Measurements from ENCODE around the gene VTN. TPM values are rescaled to one million over a fixed set of nuclear protein-coding genes. Genes with fewer than 3 reads are reported as not detected.
"Not testable (repeated sequence)": the region's sequence is repeated elsewhere in the genome, so short reads cannot be mapped to it uniquely, and the experiment has no call there.

The VTN gene
- total and polyA plus RNA-seq, 3 experiments from 2014 or later = 0.18 to 0.57 TPM; not detected in 1

- Histone ChIP-seq H3K27ac (ENCODE audit: low read depth, low read length) (no peak overlapping the region), H3K9me3 (ENCODE audit: low read length) (no peaks in the 10 kb centered on the region), H3K27me3 (ENCODE audit: insufficient read depth, low read length, poor library complexity, severe bottlenecking) (no peaks in the 10 kb centered on the region), H3K4me1 (ENCODE audit: insufficient read depth, low read length) (no peaks in the 10 kb centered on the region), H3K4me3 (ENCODE audit: low read length) (no peak overlapping the region), H3K36me3 (ENCODE audit: insufficient read depth, low read length) (peaks cover 39% of the 10 kb centered on the region)
- Mint-ChIP-seq H3K27ac (no peak overlapping the region), H3K4me3 (no peak overlapping the region), H3K4me1 (no peaks in the 10 kb centered on the region), H3K9me3 (no peaks in the 10 kb centered on the region), H3K36me3 (peaks cover 0 to 93% (median 7%) of the 10 kb centered on the region in 3 donors), H3K27me3 (no peaks in the 10 kb centered on the region)
- POLR2A ChIA-PET = no interaction called here
- CTCF ChIA-PET = interaction anchor here (1.4 kb wide), 1 partner anchor 9 kb away, joined by 4 read pairs; the partner anchor contains the start of genes IFT20 and TNFAIP1
- DNase-seq = no peak
Observed at GRCh38 chr17:28344435-28344901, 25.6 kb downstream of the VTN start.

GRCh38 chr17:28344011-28344410, 26.1 kb downstream of the VTN start:
- Mint-ChIP-seq H3K27ac (peak overlapping the region in 1 of 8 donors; percentile 42), H3K9me3 (no peaks in the 10 kb centered on the region), H3K27me3 (no peaks in the 10 kb centered on the region), H3K4me3 (no peak overlapping the region), H3K4me1 (no peaks in the 10 kb centered on the region), H3K36me3 (peaks cover 0 to 94% (median 7%) of the 10 kb centered on the region in 3 donors)
- no peak overlapping the region for H3K4me3 ChIP-seq (ENCODE audit: low read length)
- no peaks in the 10 kb centered on the region for H3K27me3 ChIP-seq (ENCODE audit: insufficient read depth, low read length, poor library complexity, severe bottlenecking)
- H3K4me1 ChIP-seq (ENCODE audit: insufficient read depth, low read length) = no peaks in the 10 kb centered on the region
- ChIA-PET CTCF (no interaction called here), POLR2A (no interaction called here)
- no peak overlapping the region for H3K27ac ChIP-seq (ENCODE audit: low read depth, low read length)
- no peaks in the 10 kb centered on the region for H3K9me3 ChIP-seq (ENCODE audit: low read length)
- no peak for DNase-seq
- peaks cover 38% of the 10 kb centered on the region for H3K36me3 ChIP-seq (ENCODE audit: insufficient read depth, low read length)

- no peaks in the 10 kb centered on the region for H3K9me3 Mint-ChIP-seq
- Histone ChIP-seq H3K27ac (ENCODE audit: low read depth, low read length) (no peak overlapping the region), H3K36me3 (ENCODE audit: insufficient read depth, low read length) (peaks cover 38% of the 10 kb centered on the region), H3K4me1 (ENCODE audit: insufficient read depth, low read length) (no peaks in the 10 kb centered on the region), H3K27me3 (ENCODE audit: insufficient read depth, low read length, poor library complexity, severe bottlenecking) (no peaks in the 10 kb centered on the region), H3K4me3 (ENCODE audit: low read length) (no peak overlapping the region), H3K9me3 (ENCODE audit: low read length) (no peaks in the 10 kb centered on the region)
- CTCF ChIA-PET = no interaction called here
- POLR2A ChIA-PET = no interaction called here
- H3K27ac Mint-ChIP-seq = peak overlapping the region in 2 of 8 donors; percentile 26 to 42
- DNase-seq = no peak
- H3K4me3 Mint-ChIP-seq = no peak overlapping the region
- H3K4me1 Mint-ChIP-seq = peaks cover 0 to under 1% (median 0%) of the 10 kb centered on the region in 3 donors
- no peaks in the 10 kb centered on the region for H3K27me3 Mint-ChIP-seq
- peaks cover 0 to 90% (median 7%) of the 10 kb centered on the region in 3 donors for H3K36me3 Mint-ChIP-seq
Observed at GRCh38 chr17:28343491-28343932, 26.6 kb downstream of the VTN start.

- H3K27me3 Mint-ChIP-seq = no peaks in the 10 kb centered on the region
- no peak overlapping the region for H3K4me3 ChIP-seq (ENCODE audit: low read length)
- H3K27ac Mint-ChIP-seq = peak overlapping the region in 1 of 8 donors; percentile 56
- H3K4me3 Mint-ChIP-seq = no peak overlapping the region
- peaks cover 29% of the 10 kb centered on the region for H3K36me3 ChIP-seq (ENCODE audit: insufficient read depth, low read length)
- POLR2A ChIA-PET = interaction anchor here (0.6 kb wide), 1 partner anchor 10 kb away, joined by 5 read pairs; no protein-coding TSS in a partner anchor
- peaks cover 6 to 9% (median 6%) of the 10 kb centered on the region in 3 donors for H3K4me1 Mint-ChIP-seq
- H3K27ac ChIP-seq (ENCODE audit: low read depth, low read length) = no peak overlapping the region
- no peaks in the 10 kb centered on the region for H3K9me3 Mint-ChIP-seq
- peaks cover 5% of the 10 kb centered on the region for H3K4me1 ChIP-seq (ENCODE audit: insufficient read depth, low read length)
- H3K27me3 ChIP-seq (ENCODE audit: insufficient read depth, low read length, poor library complexity, severe bottlenecking) = no peaks in the 10 kb centered on the region
- H3K36me3 Mint-ChIP-seq = peaks cover 0 to 83% (median 7%) of the 10 kb centered on the region in 3 donors
- CTCF ChIA-PET = no interaction called here
- no peaks in the 10 kb centered on the region for H3K9me3 ChIP-seq (ENCODE audit: low read length)
- DNase-seq = no peak
Observed at GRCh38 chr17:28342313-28342712, 27.8 kb downstream of the VTN start.

- H3K27me3 Mint-ChIP-seq = no peaks in the 10 kb centered on the region
- no peak overlapping the region for H3K4me3 Mint-ChIP-seq
- ChIA-PET POLR2A (no interaction called here), CTCF (no interaction called here)
- peaks cover 0 to 75% (median 6%) of the 10 kb centered on the region in 3 donors for H3K36me3 Mint-ChIP-seq
- no peak for DNase-seq
- H3K4me1 Mint-ChIP-seq = peaks cover 12 to 17% (median 14%) of the 10 kb centered on the region in 3 donors
- H3K27ac ChIP-seq (ENCODE audit: low read depth, low read length) = no peak overlapping the region
- H3K27ac Mint-ChIP-seq = no peak overlapping the region
- peaks cover 13% of the 10 kb centered on the region for H3K4me1 ChIP-seq (ENCODE audit: insufficient read depth, low read length)
- H3K4me3 ChIP-seq (ENCODE audit: low read length) = no peak overlapping the region
- no peaks in the 10 kb centered on the region for H3K9me3 ChIP-seq (ENCODE audit: low read length)
- no peaks in the 10 kb centered on the region for H3K27me3 ChIP-seq (ENCODE audit: insufficient read depth, low read length, poor library complexity, severe bottlenecking)
- H3K36me3 ChIP-seq (ENCODE audit: insufficient read depth, low read length) = peaks cover 23% of the 10 kb centered on the region
- H3K9me3 Mint-ChIP-seq = no peaks in the 10 kb centered on the region
Observed at GRCh38 chr17:28341516-28341915, 28.6 kb downstream of the VTN start.

GRCh38 chr17:28340374-28340773, 29.7 kb downstream of the VTN start:
- no peaks in the 10 kb centered on the region for H3K27me3 Mint-ChIP-seq

GRCh38 chr17:28339431-28339830, 30.7 kb downstream of the VTN start:
- no peak for DNase-seq
- Mint-ChIP-seq H3K36me3 (peaks cover 0 to 63% (median 6%) of the 10 kb centered on the region in 3 donors), H3K27ac (peak overlapping the region in 1 of 8 donors; percentile 15), H3K9me3 (no peaks in the 10 kb centered on the region), H3K27me3 (no peaks in the 10 kb centered on the region), H3K4me3 (no peak overlapping the region), H3K4me1 (peaks cover 27 to 36% (median 28%) of the 10 kb centered on the region in 3 donors)
- H3K4me3 ChIP-seq (ENCODE audit: low read length) = no peak overlapping the region
- no peaks in the 10 kb centered on the region for H3K9me3 ChIP-seq (ENCODE audit: low read length)
- POLR2A ChIA-PET = interaction anchor here (0.6 kb wide), 1 partner anchor 99 kb away, joined by 4 read pairs; no protein-coding TSS in a partner anchor
- CTCF ChIA-PET = no interaction called here
- H3K36me3 ChIP-seq (ENCODE audit: insufficient read depth, low read length) = peaks cover 15% of the 10 kb centered on the region
- H3K4me1 ChIP-seq (ENCODE audit: insufficient read depth, low read length) = peaks cover 24% of the 10 kb centered on the region
- H3K27me3 ChIP-seq (ENCODE audit: insufficient read depth, low read length, poor library complexity, severe bottlenecking) = no peaks in the 10 kb centered on the region
- no peak overlapping the region for H3K27ac ChIP-seq (ENCODE audit: low read depth, low read length)

More at GRCh38 chr17:28340374-28340773, 29.7 kb downstream of the VTN start:
- Mint-ChIP-seq H3K4me3 (no peak overlapping the region), H3K27ac (peak overlapping the region in 2 of 8 donors; percentile 20 to 75), H3K9me3 (no peaks in the 10 kb centered on the region), H3K36me3 (peaks cover 0 to 65% (median 6%) of the 10 kb centered on the region in 3 donors), H3K4me1 (peaks cover 18 to 26% (median 19%) of the 10 kb centered on the region in 3 donors)
- H3K9me3 ChIP-seq (ENCODE audit: low read length) = no peaks in the 10 kb centered on the region
- peaks cover 19% of the 10 kb centered on the region for H3K4me1 ChIP-seq (ENCODE audit: insufficient read depth, low read length)
- H3K4me3 ChIP-seq (ENCODE audit: low read length) = no peak overlapping the region
- no peak overlapping the region for H3K27ac ChIP-seq (ENCODE audit: low read depth, low read length)
- ChIA-PET CTCF (no interaction called here), POLR2A (no interaction called here)
- no peak for DNase-seq
- H3K27me3 ChIP-seq (ENCODE audit: insufficient read depth, low read length, poor library complexity, severe bottlenecking) = no peaks in the 10 kb centered on the region
- peaks cover 15% of the 10 kb centered on the region for H3K36me3 ChIP-seq (ENCODE audit: insufficient read depth, low read length)

GRCh38 chr17:28338769-28339212, 31.3 kb downstream of the VTN start:
- CTCF ChIA-PET; DNase-seq; H3K27me3 Mint-ChIP-seq; H3K9me3 ChIP-seq (ENCODE audit: low read length); H3K27ac ChIP-seq (ENCODE audit: low read depth, low read length); H3K4me3 ChIP-seq (ENCODE audit: low read length); H3K27me3 ChIP-seq (ENCODE audit: insufficient read depth, low read length, poor library complexity, severe bottlenecking); H3K9me3 Mint-ChIP-seq: not testable (repeated sequence)
- peak overlapping the region in 4 of 8 donors; percentile 45 to 71 (median 48) for H3K27ac Mint-ChIP-seq
- H3K36me3 Mint-ChIP-seq = peaks cover 0 to 57% (median 6%) of the 10 kb centered on the region in 3 donors
- H3K4me1 ChIP-seq (ENCODE audit: insufficient read depth, low read length) = peaks cover 30% of the 10 kb centered on the region
- peaks cover 15% of the 10 kb centered on the region for H3K36me3 ChIP-seq (ENCODE audit: insufficient read depth, low read length)
- POLR2A ChIA-PET = interaction anchor here (0.6 kb wide), 1 partner anchor 99 kb away, joined by 4 read pairs; no protein-coding TSS in a partner anchor
- H3K4me1 Mint-ChIP-seq = peaks cover 33 to 42% (median 34%) of the 10 kb centered on the region in 3 donors
- H3K4me3 Mint-ChIP-seq = peak overlapping the region in 1 of 7 donors; percentile 95

Measured in CD8-positive, alpha-beta memory T cell (primary cell).